Measurements from ENCODE around the gene PREX1.

DNA sequence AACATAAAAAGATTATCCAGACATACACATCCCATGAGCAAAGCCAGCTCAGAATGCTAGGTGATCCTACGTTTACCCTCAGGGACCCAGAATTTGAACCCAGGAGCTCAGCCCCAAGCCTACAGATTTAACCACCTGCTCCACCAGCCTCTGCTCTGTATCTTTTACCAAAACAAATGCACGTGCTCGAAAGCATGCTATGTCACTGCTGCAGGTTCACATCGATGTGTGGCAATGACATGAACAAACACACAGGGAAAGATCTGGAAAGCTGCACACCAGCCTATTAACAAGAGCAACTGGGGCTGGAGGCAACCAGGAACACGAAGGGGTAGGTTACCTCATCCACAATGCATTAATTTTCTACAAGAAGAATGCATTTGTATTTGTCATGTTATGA, 32.1 kb downstream of the PREX1 start:
- TF ChIP-seq, protein P1, sequence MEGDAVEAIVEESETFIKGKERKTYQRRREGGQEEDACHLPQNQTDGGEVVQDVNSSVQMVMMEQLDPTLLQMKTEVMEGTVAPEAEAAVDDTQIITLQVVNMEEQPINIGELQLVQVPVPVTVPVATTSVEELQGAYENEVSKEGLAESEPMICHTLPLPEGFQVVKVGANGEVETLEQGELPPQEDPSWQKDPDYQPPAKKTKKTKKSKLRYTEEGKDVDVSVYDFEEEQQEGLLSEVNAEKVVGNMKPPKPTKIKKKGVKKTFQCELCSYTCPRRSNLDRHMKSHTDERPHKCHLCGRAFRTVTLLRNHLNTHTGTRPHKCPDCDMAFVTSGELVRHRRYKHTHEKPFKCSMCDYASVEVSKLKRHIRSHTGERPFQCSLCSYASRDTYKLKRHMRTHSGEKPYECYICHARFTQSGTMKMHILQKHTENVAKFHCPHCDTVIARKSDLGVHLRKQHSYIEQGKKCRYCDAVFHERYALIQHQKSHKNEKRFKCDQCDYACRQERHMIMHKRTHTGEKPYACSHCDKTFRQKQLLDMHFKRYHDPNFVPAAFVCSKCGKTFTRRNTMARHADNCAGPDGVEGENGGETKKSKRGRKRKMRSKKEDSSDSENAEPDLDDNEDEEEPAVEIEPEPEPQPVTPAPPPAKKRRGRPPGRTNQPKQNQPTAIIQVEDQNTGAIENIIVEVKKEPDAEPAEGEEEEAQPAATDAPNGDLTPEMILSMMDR (optimal IDR thresholded peaks at IDR 0.05 in 1 of 3, IDR thresholded peaks at IDR 0.05 in 1 of 3, conservative IDR thresholded peaks at IDR 0.05 in 1 of 3; ENCODE audit: extremely low read depth in 1 of 3, insufficient read depth in 2 of 3, low read length in 3 of 3) = no peak
- TF ChIP-seq EZH2 (IDR thresholded peaks at IDR 0.05; ENCODE audit: low read length) = no peak
